Peyer's patch (tissue), 4 donors: ENCODE results near the gene NET1. TPM values are rescaled to one million over a fixed set of nuclear protein-coding genes. Genes with fewer than 3 reads are reported as not detected.

Experiments
- DNase-seq, 3 donors: peaks; one replicate each; pipeline ENCODE4 v3.0.0-alpha.2; 2017 to 2019
- H3K27ac ChIP-seq, 4 donors: fragments of 200-600 bp; sonication (generic); one replicate each; pipeline ENCODE4 v1.5.1; 2016 to 2019
- H3K27me3 ChIP-seq, 2 donors: fragments of 200-600 bp; sonication (generic); one replicate each; pipeline ENCODE4 v1.5.1; 2019
- H3K36me3 ChIP-seq, 3 donors: fragments of 200-600 bp; sonication (generic); one replicate each; pipeline ENCODE4 v1.5.1; 2016 to 2019
- H3K4me1 ChIP-seq, 4 donors: fragments of 200-600 bp; sonication (generic); one replicate each; pipeline ENCODE4 v1.5.1; 2016 to 2019
- H3K4me3 ChIP-seq, 4 donors: fragments of 200-600 bp; sonication (generic); 1 replicate in 3 of 4; 2 replicates in 1 of 4; pipeline ENCODE4 v1.5.1; 2016 to 2019; ENCODE audit warnings: mild to moderate bottlenecking in 1 of 4
- H3K9me3 ChIP-seq, 4 donors: fragments of 200-600 bp; sonication (generic); one replicate each; pipeline ENCODE4 v1.5.1; 2016 to 2019; ENCODE audit warnings: mild to moderate bottlenecking in 1 of 4
- POLR2A ChIP-seq, 2 donors: fragments of 450-650 bp; IDR thresholded peaks; one replicate each; pipeline ENCODE4 v1.5.1; 2017; ENCODE audit warnings: antibody characterized with exemption in 2 of 2, mild to moderate bottlenecking in 2 of 2, moderate library complexity in 2 of 2
- total RNA-seq, 4 donors: library from RNA; depleted of rRNA; stranded (reverse); fragments of >200 nt; gene quantifications; one replicate each; pipeline ENCODE4 v1.1.0, GENCODE V29; 2016
- TF ChIP-seq, protein P1 (sequence below), 6 experiments: fragments of 450-650 bp in 4 of 6; fragments of 200-600 bp in 2 of 6; sonication (generic) in 1 of 6; IDR thresholded peaks; one replicate each; pipeline ENCODE4 v1.5.1; 2017 to 2019; ENCODE audit warnings: antibody characterized with exemption in 6 of 6, mild to moderate bottlenecking in 3 of 6, moderate library complexity in 1 of 6

The NET1 gene
- total RNA-seq, 4 donors from 2014 or later = 85.0 to 155 (median 122) TPM

- Histone ChIP-seq H3K4me1 (no peaks in the 10 kb centered on the region), H3K27ac (no peak overlapping the region), H3K9me3 (no peaks in the 10 kb centered on the region), H3K36me3 (peaks cover 0 to 67% (median 2%) of the 10 kb centered on the region in 3 donors), H3K27me3 (no peaks in the 10 kb centered on the region), H3K4me3 (no peak overlapping the region)
- DNase-seq = no peak
- TF ChIP-seq POLR2A (IDR thresholded peaks at IDR 0.05) = no peak
- TF ChIP-seq, protein P1, sequence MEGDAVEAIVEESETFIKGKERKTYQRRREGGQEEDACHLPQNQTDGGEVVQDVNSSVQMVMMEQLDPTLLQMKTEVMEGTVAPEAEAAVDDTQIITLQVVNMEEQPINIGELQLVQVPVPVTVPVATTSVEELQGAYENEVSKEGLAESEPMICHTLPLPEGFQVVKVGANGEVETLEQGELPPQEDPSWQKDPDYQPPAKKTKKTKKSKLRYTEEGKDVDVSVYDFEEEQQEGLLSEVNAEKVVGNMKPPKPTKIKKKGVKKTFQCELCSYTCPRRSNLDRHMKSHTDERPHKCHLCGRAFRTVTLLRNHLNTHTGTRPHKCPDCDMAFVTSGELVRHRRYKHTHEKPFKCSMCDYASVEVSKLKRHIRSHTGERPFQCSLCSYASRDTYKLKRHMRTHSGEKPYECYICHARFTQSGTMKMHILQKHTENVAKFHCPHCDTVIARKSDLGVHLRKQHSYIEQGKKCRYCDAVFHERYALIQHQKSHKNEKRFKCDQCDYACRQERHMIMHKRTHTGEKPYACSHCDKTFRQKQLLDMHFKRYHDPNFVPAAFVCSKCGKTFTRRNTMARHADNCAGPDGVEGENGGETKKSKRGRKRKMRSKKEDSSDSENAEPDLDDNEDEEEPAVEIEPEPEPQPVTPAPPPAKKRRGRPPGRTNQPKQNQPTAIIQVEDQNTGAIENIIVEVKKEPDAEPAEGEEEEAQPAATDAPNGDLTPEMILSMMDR (IDR thresholded peaks at IDR 0.05) = no peak
These were observed 45.4 kb downstream of the NET1 start for GRCh38 chr10:5457741-5458140.

GRCh38 chr10:5458425-5458824 lies 46.1 kb downstream of the NET1 start:
- no peaks in the 10 kb centered on the region for H3K27me3 ChIP-seq
- TF ChIP-seq, protein P1 (IDR thresholded peaks at IDR 0.05) = no peak
- TF ChIP-seq POLR2A (IDR thresholded peaks at IDR 0.05) = no peak
- no peaks in the 10 kb centered on the region for H3K9me3 ChIP-seq
- no peak for DNase-seq
- H3K36me3 ChIP-seq = peaks cover 0 to 60% (median 2%) of the 10 kb centered on the region in 3 donors
- H3K27ac ChIP-seq = no peak overlapping the region
- H3K4me1 ChIP-seq = no peaks in the 10 kb centered on the region
- H3K4me3 ChIP-seq = no peak overlapping the region

GRCh38 chr10:5458949-5459747 lies 46.8 kb downstream of the NET1 start:
- no peaks in the 10 kb centered on the region for H3K4me1 ChIP-seq
- H3K9me3 ChIP-seq = no peaks in the 10 kb centered on the region
- DNase-seq = no peak
- H3K27me3 ChIP-seq = no peaks in the 10 kb centered on the region
- H3K4me3 ChIP-seq = no peak overlapping the region
- no peak for TF ChIP-seq POLR2A (IDR thresholded peaks at IDR 0.05)
- TF ChIP-seq, protein P1 (IDR thresholded peaks at IDR 0.05) = no peak
- H3K36me3 ChIP-seq = peaks cover 0 to 53% (median 0%) of the 10 kb centered on the region in 3 donors
- no peak overlapping the region for H3K27ac ChIP-seq

DNA sequence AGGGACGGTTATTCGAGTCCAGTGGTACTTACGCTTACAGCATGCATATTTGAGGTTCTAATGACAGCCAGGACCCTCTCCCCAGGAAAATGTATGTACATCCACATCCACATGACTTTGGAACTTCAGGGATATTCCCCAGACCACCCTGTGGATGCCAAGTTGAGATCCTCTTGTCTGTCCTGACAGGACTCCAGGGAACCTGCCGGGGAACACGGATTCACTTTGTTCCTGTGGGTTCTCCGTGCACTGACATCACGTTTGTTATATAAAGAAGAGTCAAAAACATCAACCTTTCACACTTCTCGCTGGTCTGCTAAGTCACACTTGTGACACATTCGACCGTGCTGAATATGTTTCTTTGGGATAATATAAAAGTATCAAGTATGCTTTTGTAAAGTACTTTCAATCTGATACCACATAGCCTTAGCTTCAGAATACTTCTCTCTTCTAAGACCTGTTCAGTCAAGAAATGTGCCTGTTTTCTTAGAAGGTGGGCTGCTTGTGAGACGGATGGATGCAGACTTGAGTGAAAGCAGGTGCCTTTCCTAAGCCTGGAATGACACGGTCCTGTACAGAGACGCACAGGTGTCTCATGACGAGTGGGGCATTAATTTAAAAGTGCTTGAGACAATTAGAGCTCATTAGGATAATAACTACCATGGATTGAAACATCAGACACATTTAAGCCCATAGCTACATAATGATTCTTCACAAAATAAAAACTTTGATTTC lies 48.3 kb downstream of the NET1 start:
- no peaks in the 10 kb centered on the region for H3K9me3 ChIP-seq
- peaks cover 0 to 38% (median 0%) of the 10 kb centered on the region in 3 donors for H3K36me3 ChIP-seq
- TF ChIP-seq, protein P1 (IDR thresholded peaks at IDR 0.05) = no peak
- no peak for TF ChIP-seq POLR2A (IDR thresholded peaks at IDR 0.05)
- no peaks in the 10 kb centered on the region for H3K27me3 ChIP-seq
- no peak for DNase-seq
- no peak overlapping the region for H3K27ac ChIP-seq
- no peak overlapping the region for H3K4me3 ChIP-seq
- no peaks in the 10 kb centered on the region for H3K4me1 ChIP-seq

DNA sequence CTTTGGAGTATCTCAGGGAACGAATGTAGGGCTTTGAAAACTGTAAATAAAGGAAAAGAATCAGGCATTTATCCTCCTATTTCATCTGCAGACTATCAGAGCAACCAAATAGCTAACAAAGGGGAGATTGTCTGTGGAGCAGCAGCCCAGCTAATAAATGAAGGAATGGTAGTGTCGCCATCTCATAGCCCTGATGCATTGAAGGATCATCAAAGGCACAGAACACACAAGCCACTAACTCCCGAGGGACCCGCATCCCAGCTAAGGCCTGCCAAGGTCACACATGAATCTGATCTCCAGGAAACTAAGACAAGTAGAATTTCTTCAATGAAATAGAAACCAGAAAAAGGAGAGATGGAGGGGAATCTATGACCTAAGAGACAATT lies 48.8 kb downstream of the NET1 start:
- Histone ChIP-seq H3K4me1 (peaks cover 0 to 5% (median 0%) of the 10 kb centered on the region in 4 donors), H3K4me3 (no peak overlapping the region), H3K27me3 (no peaks in the 10 kb centered on the region), H3K9me3 (no peaks in the 10 kb centered on the region), H3K27ac (no peak overlapping the region), H3K36me3 (peaks cover 0 to 32% (median 0%) of the 10 kb centered on the region in 3 donors)
- DNase-seq = no peak
- TF ChIP-seq, protein P1 (IDR thresholded peaks at IDR 0.05) = no peak
- no peak for TF ChIP-seq POLR2A (IDR thresholded peaks at IDR 0.05)
